Activated CD4-positive, alpha-beta T cell treated with anti-CD3 and anti-CD28 coated beads for 36 hours (primary cell): Measurements from ENCODE around the gene CACNA2D2. TPM values are rescaled to one million over a fixed set of nuclear protein-coding genes. Genes with fewer than 3 reads are reported as not detected.

Source experiments
- ATAC-seq: fragments of 200-7000 bp; cut with Tn5 transposase; one replicate; pipeline ENCODE4 v1.10.0; 2021; ENCODE audit warnings: mild to moderate bottlenecking, moderate library complexity
- CTCF ChIA-PET: fragments of 350-600 bp; sonication (Branson Sonifier 250); formaldehyde crosslinking; loops from one replicate; lab custom pipeline; 2021; ENCODE audit warnings: antibody characterized with exemption; lab: Charles Lee
- POLR2A ChIA-PET: fragments of 350-600 bp; sonication (Branson Sonifier 250); formaldehyde crosslinking; loops from one replicate; lab custom pipeline; 2021; ENCODE audit warnings: antibody characterized with exemption, inconsistent platforms; lab: Charles Lee
- DNase-seq: peaks from one replicate; pipeline ENCODE4 v3.0.0-alpha.2; 2020
- H3K27ac Mint-ChIP-seq: one replicate; pipeline ENCODE4 v1.8.0; 2021; ENCODE audit warnings: mixed read lengths
- H3K27me3 Mint-ChIP-seq: one replicate; pipeline ENCODE4 v1.8.0; 2021; ENCODE audit warnings: mixed read lengths
- H3K36me3 Mint-ChIP-seq: one replicate; pipeline ENCODE4 v1.8.0; 2021; ENCODE audit warnings: low read depth, mixed read lengths
- H3K4me1 Mint-ChIP-seq: one replicate; pipeline ENCODE4 v1.8.0; 2021; ENCODE audit warnings: mixed read lengths
- H3K4me3 Mint-ChIP-seq: one replicate; pipeline ENCODE4 v1.8.0; 2021; ENCODE audit warnings: mild to moderate bottlenecking, moderate library complexity, mixed read lengths
- H3K9me3 Mint-ChIP-seq: one replicate; pipeline ENCODE4 v1.8.0; 2021; ENCODE audit warnings: low read depth, mixed read lengths
- intact Hi-C, 2 experiments: fragments of 100-400 bp; cut with DNase I in 1 of 2; cut with micrococcal nuclease in 1 of 2; formaldehyde crosslinking; loops; one replicate each; pipeline versions ENCODE4 v1.14.2 to v1.15.1; 2022 to 2024; cut with DNase I, micrococcal nuclease
- total RNA-seq, 2 experiments: library from RNA; stranded (reverse); gene quantifications; one replicate each; pipeline ENCODE4 v1.2.3, GENCODE V29; 2021

Gene CACNA2D2
- total RNA-seq, 2 experiments from 2014 or later: 1.1 to 1.5 TPM

GRCh38 chr3:50478671-50479260, 24.7 kb downstream of the CACNA2D2 start:
- ChIA-PET CTCF (interaction anchor here (0.8 kb wide), 1 partner anchor 63 kb away, joined by 3 read pairs; no protein-coding TSS in a partner anchor), POLR2A (no interaction called here)
- Mint-ChIP-seq H3K9me3 (no peaks in the 10 kb centered on the region), H3K4me3 (no peak overlapping the region), H3K36me3 (no peaks in the 10 kb centered on the region), H3K4me1 (peaks cover 10% of the 10 kb centered on the region), H3K27ac (no peak overlapping the region), H3K27me3 (no peaks in the 10 kb centered on the region)
- ATAC-seq: no peak
- intact Hi-C loops: no loop called here
- DNase-seq: no peak

- ATAC-seq (no peak), DNase-seq (no peak)
- Mint-ChIP-seq H3K27me3 (no peaks in the 10 kb centered on the region), H3K36me3 (no peaks in the 10 kb centered on the region), H3K4me1 (peaks cover 12% of the 10 kb centered on the region), H3K9me3 (no peaks in the 10 kb centered on the region), H3K27ac (no peak overlapping the region), H3K4me3 (no peak overlapping the region)
- intact Hi-C loops: no loop called here
- ChIA-PET POLR2A (no interaction called here), CTCF (interaction anchor here (0.8 kb wide), 1 partner anchor 64 kb away, joined by 3 read pairs; no protein-coding TSS in a partner anchor)
Measured at GRCh38 chr3:50478051-50478450, 25.4 kb downstream of the CACNA2D2 start.

- no peak for ATAC-seq
Measured at GRCh38 chr3:50475348-50475747, 28.1 kb downstream of the CACNA2D2 start.

GRCh38 chr3:50474717-50475116, 28.7 kb downstream of the CACNA2D2 start:
- Mint-ChIP-seq H3K4me1 (peaks cover 5% of the 10 kb centered on the region), H3K27me3 (no peaks in the 10 kb centered on the region), H3K36me3 (no peaks in the 10 kb centered on the region), H3K9me3 (no peaks in the 10 kb centered on the region), H3K27ac (no peak overlapping the region), H3K4me3 (no peak overlapping the region)
- DNase-seq: no peak
- ChIA-PET CTCF (interaction anchor here (0.6 to 1.1 kb wide), 2 partner anchors 69 to 1692 kb away, joined by 3 read pairs; no protein-coding TSS in a partner anchor), POLR2A (no interaction called here)
- no peak for ATAC-seq
- intact Hi-C loops: no loop called here

More at GRCh38 chr3:50475348-50475747, 28.1 kb downstream of the CACNA2D2 start:
- H3K9me3 Mint-ChIP-seq: no peaks in the 10 kb centered on the region
- H3K27ac Mint-ChIP-seq: no peak overlapping the region
- peaks cover 6% of the 10 kb centered on the region for H3K4me1 Mint-ChIP-seq
- no peaks in the 10 kb centered on the region for H3K27me3 Mint-ChIP-seq
- ChIA-PET CTCF (interaction anchor here (1.1 kb wide), 1 partner anchor 68 kb away, joined by 3 read pairs; no protein-coding TSS in a partner anchor), POLR2A (no interaction called here)
- no peak overlapping the region for H3K4me3 Mint-ChIP-seq
- H3K36me3 Mint-ChIP-seq: no peaks in the 10 kb centered on the region
- intact Hi-C loops: no loop called here
- DNase-seq: no peak

- peaks cover 5% of the 10 kb centered on the region for H3K4me1 Mint-ChIP-seq
Measured at GRCh38 chr3:50473768-50474167, 29.7 kb downstream of the CACNA2D2 start.

GRCh38 chr3:50472958-50473357, 30.5 kb downstream of the CACNA2D2 start:
- Mint-ChIP-seq H3K4me1 (peaks cover 5% of the 10 kb centered on the region), H3K36me3 (no peaks in the 10 kb centered on the region), H3K9me3 (no peaks in the 10 kb centered on the region), H3K27ac (no peak overlapping the region), H3K27me3 (no peaks in the 10 kb centered on the region), H3K4me3 (no peak overlapping the region)
- DNase-seq (no peak), ATAC-seq (peak; percentile 55)
- ChIA-PET CTCF (no interaction called here), POLR2A (no interaction called here)
- intact Hi-C loops: no loop called here

More at GRCh38 chr3:50473768-50474167, 29.7 kb downstream of the CACNA2D2 start:
- no peaks in the 10 kb centered on the region for H3K36me3 Mint-ChIP-seq
- intact Hi-C loops: no loop called here
- no peaks in the 10 kb centered on the region for H3K27me3 Mint-ChIP-seq
- no peak for DNase-seq
- CTCF ChIA-PET: no interaction called here
- H3K4me3 Mint-ChIP-seq: no peak overlapping the region
- no peak overlapping the region for H3K27ac Mint-ChIP-seq
- ATAC-seq: no peak
- POLR2A ChIA-PET: no interaction called here
- no peaks in the 10 kb centered on the region for H3K9me3 Mint-ChIP-seq

GRCh38 chr3:50470658-50471057, 32.8 kb downstream of the CACNA2D2 start:
- no peaks in the 10 kb centered on the region for H3K9me3 Mint-ChIP-seq
- ATAC-seq: no peak
- POLR2A ChIA-PET: no interaction called here

GRCh38 chr3:50467919-50468318, 35.5 kb downstream of the CACNA2D2 start:
- no peak for ATAC-seq
- H3K4me1 Mint-ChIP-seq: peaks cover 2% of the 10 kb centered on the region
- CTCF ChIA-PET: no interaction called here
- POLR2A ChIA-PET: no interaction called here
- no peaks in the 10 kb centered on the region for H3K9me3 Mint-ChIP-seq
- no peaks in the 10 kb centered on the region for H3K27me3 Mint-ChIP-seq
- no peaks in the 10 kb centered on the region for H3K36me3 Mint-ChIP-seq
- no peak overlapping the region for H3K27ac Mint-ChIP-seq
- H3K4me3 Mint-ChIP-seq: no peak overlapping the region
- DNase-seq: no peak
- intact Hi-C loops: no loop called here

More at GRCh38 chr3:50470658-50471057, 32.8 kb downstream of the CACNA2D2 start:
- H3K27ac Mint-ChIP-seq: no peak overlapping the region
- H3K36me3 Mint-ChIP-seq: no peaks in the 10 kb centered on the region
- no peaks in the 10 kb centered on the region for H3K27me3 Mint-ChIP-seq
- no peak for DNase-seq
- CTCF ChIA-PET: no interaction called here
- intact Hi-C loops: no loop called here
- H3K4me1 Mint-ChIP-seq: peaks cover 5% of the 10 kb centered on the region
- no peak overlapping the region for H3K4me3 Mint-ChIP-seq

GRCh38 chr3:50466177-50466576, 37.3 kb downstream of the CACNA2D2 start:
- Mint-ChIP-seq H3K36me3 (no peaks in the 10 kb centered on the region), H3K9me3 (no peaks in the 10 kb centered on the region), H3K4me1 (no peaks in the 10 kb centered on the region), H3K4me3 (no peak overlapping the region), H3K27ac (no peak overlapping the region), H3K27me3 (no peaks in the 10 kb centered on the region)
- ChIA-PET CTCF (no interaction called here), POLR2A (no interaction called here)
- DNase-seq: no peak
- no peak for ATAC-seq
- intact Hi-C loops: no loop called here

- H3K4me1 Mint-ChIP-seq: no peaks in the 10 kb centered on the region
- CTCF ChIA-PET: interaction anchor here (0.6 to 1.1 kb wide), 2 partner anchors 46 to 55 kb away, joined by 3 to 4 read pairs; no protein-coding TSS in a partner anchor
Measured at GRCh38 chr3:50464569-50464968, 38.9 kb downstream of the CACNA2D2 start.

GRCh38 chr3:50459785-50460184, 43.6 kb downstream of the CACNA2D2 start:
- intact Hi-C loops: no loop called here
- DNase-seq (no peak), ATAC-seq (no peak)
- Mint-ChIP-seq H3K27ac (no peak overlapping the region), H3K27me3 (no peaks in the 10 kb centered on the region), H3K4me3 (no peak overlapping the region), H3K9me3 (no peaks in the 10 kb centered on the region), H3K36me3 (no peaks in the 10 kb centered on the region), H3K4me1 (no peaks in the 10 kb centered on the region)
- ChIA-PET CTCF (interaction anchor here (1.3 kb wide), 1 partner anchor 90 kb away, joined by 4 read pairs; no protein-coding TSS in a partner anchor), POLR2A (no interaction called here)

More at GRCh38 chr3:50464569-50464968, 38.9 kb downstream of the CACNA2D2 start:
- intact Hi-C loops: no loop called here
- Mint-ChIP-seq H3K9me3 (no peaks in the 10 kb centered on the region), H3K4me3 (no peak overlapping the region), H3K27ac (no peak overlapping the region), H3K27me3 (no peaks in the 10 kb centered on the region), H3K36me3 (no peaks in the 10 kb centered on the region)
- DNase-seq: no peak
- POLR2A ChIA-PET: no interaction called here
- no peak for ATAC-seq

GRCh38 chr3:50457988-50458387, 45.4 kb downstream of the CACNA2D2 start:
- Mint-ChIP-seq H3K4me1 (no peaks in the 10 kb centered on the region), H3K36me3 (no peaks in the 10 kb centered on the region), H3K9me3 (no peaks in the 10 kb centered on the region), H3K27ac (no peak overlapping the region), H3K4me3 (no peak overlapping the region), H3K27me3 (no peaks in the 10 kb centered on the region)
- intact Hi-C loops: no loop called here
- CTCF ChIA-PET: interaction anchor here (2.1 kb wide), 1 partner anchor 84 kb away, joined by 8 read pairs; no protein-coding TSS in a partner anchor
- DNase-seq (no peak), ATAC-seq (no peak)
- POLR2A ChIA-PET: no interaction called here
